Measurements from ENCODE around the gene CDK12. TPM values are rescaled to one million over a fixed set of nuclear protein-coding genes. Genes with fewer than 3 reads are reported as not detected.
A peak's percentile ranks its signal among the peaks of the same experiment; 100 is the strongest.
"Not testable (repeated sequence)": the region's sequence is repeated elsewhere in the genome, so short reads cannot be mapped to it uniquely, and the experiment has no call there.

The CDK12 gene
- total RNA-seq, 1 experiment from 2014 or later = 43.5 TPM

DNA sequence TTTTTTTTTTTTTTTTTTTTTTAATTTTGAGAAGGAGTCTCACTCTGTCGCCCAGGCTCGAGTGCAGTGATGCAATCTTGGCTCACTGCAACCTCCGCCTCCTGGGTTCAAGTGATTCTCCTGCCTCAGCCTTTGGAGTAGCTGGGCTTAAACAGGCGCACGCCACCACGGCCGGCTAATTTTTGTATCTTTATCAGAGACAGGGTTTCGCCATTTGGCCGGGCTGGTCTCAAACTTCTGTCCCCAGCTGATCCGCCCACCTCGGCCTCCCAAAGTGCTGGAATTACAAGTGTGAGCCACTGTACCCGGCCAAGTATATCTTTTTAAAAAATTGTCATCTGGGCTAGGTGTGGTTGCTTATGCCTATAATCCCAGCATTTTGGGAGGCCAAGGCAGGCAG lies 35.6 kb downstream of the CDK12 start:
- DNase-seq (ENCODE audit: low read depth) = not testable (repeated sequence)

DNA sequence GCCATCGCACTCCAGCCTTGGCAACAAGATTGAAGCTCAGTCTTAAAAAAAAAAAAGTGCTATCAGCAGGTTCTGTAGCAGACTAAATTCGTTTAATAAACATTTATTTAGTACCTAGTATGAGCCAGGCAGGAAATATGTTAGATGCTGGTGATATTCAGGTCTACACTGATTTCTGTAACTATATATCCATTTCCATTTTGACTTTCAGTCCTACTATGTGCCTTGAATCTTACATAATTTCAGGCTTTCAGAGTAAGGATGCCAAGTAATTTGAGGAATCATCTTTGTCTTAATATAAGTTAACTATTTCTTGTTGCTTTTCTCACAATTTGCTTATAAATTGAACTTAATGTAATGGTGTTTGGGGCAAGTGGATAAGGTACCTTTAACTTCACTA lies 46.2 kb downstream of the CDK12 start:
- no peak for DNase-seq (ENCODE audit: low read depth)

DNA sequence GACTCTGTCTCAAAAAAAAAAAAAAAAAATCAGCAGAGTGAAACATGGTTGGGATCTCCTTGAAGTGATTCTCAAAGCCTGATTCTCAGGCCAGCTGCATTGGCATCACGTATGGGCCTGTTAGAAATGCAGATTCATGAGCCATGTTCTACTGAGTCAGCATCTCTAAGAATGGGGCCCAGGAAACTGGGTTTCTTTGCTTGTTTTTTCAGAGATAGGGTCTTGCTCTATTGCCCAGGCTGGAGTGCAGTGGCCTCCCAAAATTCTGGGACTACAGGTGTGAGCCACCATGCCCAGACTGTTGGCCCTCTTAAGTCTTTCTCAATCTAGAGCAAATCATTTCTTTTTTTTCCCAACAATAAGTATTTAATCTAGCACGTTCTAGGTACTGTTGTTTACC lies 47.7 kb downstream of the CDK12 start:
- no peak for DNase-seq (ENCODE audit: low read depth)

DNA sequence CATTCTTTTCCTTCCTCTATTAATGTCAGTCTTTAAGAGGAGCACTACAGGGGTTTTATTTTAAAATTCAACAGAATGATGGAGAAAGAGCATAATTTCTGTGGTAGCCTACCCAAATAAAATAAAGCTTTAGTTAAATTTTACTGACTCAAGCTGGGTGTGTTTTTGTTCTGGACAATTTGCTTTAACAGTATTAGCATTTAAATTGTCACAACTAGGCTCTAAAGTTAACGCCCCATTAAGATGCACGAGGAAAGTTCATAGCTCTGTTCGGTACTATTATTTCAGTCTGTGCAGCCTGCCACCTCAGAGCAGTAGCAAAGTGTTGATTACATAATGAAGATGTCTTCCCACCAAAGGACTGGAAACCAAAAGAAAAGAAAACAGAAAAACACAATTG lies 52.0 kb downstream of the CDK12 start:
- no peak for DNase-seq (ENCODE audit: low read depth)

DNA sequence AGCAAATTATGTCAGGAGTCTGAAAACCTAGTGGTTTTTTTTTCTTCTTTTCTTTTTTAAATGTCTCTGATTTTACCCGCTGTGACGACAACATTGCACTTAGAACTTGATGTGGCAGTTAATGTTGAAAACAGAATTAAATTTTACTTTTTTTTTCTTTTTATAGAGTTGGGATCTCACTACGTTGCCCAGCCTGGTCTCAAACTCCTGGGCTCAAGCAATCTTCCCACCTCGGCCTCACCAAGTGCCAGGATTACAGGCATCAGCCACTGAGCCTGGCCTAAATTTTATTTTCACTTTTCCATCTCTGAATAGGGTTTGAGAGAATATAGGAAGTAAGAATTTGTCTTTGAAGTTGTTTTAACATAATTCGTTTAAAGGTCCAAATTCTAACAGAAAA lies 52.6 kb downstream of the CDK12 start:
- no peak for DNase-seq (ENCODE audit: low read depth)

DNA sequence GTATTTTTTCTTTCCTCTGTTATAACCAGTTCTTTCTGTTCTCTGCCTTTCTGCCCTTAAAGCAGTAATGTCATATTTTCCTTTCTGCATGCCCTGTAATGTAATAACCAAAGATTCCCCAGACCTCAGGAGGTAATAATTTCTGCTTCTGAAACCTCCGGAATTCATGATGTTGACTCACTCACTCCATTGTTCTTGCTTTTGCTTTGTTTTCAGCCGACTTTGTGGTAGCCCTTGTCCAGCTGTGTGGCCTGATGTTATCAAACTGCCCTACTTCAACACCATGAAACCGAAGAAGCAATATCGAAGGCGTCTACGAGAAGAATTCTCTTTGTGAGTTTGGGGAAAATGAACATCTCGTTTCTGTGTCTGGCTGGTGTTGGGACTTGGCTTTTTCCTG lies 55.9 kb downstream of the CDK12 start:
- peak; percentile 32 for DNase-seq (ENCODE audit: low read depth)

DNA sequence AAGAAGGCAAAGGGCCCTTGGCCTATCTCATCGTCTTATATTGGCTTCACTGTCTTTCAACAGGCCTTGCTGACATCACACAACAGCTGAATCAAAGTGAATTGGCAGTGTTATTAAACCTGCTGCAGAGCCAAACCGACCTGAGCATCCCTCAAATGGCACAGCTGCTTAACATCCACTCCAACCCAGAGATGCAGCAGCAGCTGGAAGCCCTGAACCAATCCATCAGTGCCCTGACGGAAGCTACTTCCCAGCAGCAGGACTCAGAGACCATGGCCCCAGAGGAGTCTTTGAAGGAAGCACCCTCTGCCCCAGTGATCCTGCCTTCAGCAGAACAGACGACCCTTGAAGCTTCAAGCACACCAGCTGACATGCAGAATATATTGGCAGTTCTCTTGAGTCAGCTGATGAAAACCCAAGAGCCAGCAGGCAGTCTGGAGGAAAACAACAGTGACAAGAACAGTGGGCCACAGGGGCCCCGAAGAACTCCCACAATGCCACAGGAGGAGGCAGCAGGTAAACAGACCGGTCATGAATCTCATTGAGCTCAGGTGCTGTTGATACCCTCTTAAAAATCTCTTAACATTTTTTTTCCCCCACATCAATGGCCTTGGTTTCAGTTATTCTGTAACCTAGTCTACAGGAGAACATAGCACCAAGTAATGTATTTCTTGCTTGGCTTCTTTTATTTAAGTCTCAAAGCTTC lies 64.7 kb downstream of the CDK12 start:
- no peak for DNase-seq (ENCODE audit: low read depth)

DNA sequence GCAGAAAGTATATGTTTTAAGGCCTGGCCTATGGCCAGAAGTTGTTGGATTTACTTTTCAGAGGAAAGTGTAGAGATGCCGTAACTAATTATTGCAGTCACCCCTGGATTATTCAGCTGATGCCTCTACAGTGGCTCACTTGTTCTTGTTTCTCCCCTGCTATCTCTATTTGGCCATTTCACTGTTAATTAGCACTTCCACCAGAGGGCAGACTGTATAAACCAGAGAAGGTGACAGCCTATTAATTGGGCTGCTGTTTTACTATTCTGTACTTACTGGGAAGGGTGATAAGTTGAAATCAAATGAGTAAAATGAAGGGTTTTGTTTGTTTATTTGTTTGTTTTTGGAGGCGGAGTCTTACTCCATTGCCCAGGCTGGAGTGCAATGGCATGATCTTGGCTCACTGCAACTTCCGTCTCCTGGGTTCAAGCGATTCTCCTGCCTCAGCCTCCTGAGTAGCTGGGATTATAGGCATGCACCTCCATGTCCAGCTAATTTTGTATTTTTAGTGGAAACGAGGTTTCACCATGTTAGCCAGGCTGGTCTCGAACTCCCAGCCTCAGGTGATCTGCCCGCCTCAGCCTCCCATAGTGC lies 66.0 kb downstream of the CDK12 start:
- DNase-seq (ENCODE audit: low read depth) = peak; percentile 15

DNA sequence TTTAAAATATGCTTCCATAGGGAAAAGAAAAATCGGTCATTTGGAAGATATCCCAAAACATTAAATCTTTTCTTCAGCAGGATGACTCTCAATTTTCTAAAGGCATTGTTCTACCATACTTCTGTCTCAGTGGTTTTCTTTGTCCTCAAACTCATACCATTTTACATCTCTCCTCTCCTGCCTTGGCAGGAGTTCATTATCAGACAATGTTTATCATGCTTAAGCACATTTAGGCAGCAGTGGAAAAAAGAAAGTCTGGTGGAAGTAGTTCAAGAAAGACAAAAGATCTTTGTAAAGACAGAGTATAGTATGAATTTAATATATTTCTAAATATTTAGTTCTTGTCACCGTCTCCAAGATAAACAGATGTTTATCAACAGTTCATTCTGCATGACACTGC lies 68.2 kb downstream of the CDK12 start:
- DNase-seq (ENCODE audit: low read depth) = no peak

DNA sequence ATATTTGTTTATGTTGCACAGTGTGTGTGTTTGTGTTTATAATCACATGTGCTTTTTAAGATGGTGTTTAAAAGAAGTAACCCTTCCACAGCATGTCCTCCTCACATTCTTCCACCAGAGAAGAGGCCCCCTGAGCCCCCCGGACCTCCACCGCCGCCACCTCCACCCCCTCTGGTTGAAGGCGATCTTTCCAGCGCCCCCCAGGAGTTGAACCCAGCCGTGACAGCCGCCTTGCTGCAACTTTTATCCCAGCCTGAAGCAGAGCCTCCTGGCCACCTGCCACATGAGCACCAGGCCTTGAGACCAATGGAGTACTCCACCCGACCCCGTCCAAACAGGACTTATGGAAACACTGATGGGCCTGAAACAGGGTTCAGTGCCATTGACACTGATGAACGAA lies 69.2 kb downstream of the CDK12 start:
- no peak for DNase-seq (ENCODE audit: low read depth)

DNA sequence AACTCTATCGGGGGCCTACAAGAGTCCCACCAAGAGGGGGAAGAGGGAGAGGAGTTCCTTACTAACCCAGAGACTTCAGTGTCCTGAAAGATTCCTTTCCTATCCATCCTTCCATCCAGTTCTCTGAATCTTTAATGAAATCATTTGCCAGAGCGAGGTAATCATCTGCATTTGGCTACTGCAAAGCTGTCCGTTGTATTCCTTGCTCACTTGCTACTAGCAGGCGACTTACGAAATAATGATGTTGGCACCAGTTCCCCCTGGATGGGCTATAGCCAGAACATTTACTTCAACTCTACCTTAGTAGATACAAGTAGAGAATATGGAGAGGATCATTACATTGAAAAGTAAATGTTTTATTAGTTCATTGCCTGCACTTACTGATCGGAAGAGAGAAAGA lies 70.0 kb downstream of the CDK12 start:
- DNase-seq (ENCODE audit: low read depth) = no peak

DNA sequence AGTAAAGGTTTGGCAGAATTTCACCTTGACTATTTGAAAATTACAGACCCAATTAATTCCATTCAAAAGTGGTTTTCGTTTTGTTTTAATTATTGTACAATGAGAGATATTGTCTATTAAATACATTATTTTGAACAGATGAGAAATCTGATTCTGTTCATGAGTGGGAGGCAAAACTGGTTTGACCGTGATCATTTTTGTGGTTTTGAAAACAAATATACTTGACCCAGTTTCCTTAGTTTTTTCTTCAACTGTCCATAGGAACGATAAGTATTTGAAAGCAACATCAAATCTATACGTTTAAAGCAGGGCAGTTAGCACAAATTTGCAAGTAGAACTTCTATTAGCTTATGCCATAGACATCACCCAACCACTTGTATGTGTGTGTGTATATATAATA lies 72.6 kb downstream of the CDK12 start:
- DNase-seq (ENCODE audit: low read depth) = no peak

DNA sequence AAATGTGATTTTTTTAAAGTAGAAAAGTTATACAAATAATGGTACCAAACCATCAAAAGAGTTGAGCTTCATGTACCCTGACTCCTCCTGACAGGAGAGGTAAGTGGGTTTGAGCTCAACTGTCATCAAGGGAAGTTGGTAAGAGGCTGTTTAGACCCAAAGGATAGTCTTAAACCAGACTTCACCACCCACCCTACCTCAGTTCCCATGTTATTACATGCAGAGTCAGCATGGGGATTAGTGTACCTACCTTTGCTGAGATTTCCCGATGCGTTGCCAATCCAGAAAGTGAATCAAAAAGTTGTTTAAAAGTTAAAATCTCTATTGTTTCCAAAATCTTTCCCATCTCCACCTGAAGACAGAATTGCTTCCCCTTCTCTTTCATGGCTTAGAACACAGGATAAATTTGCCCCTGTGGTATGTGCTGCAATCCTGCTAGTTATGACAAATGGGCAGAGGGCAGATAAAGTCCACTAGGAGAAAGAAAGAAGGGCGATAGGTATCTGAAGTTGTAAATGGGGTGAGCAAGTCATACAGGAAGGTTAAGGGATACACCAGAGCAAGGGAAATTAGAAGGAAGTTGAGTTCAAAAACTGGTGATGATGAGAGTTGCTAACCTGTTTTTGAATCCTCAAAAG lies 73.6 kb downstream of the CDK12 start:
- DNase-seq (ENCODE audit: low read depth) = no peak

DNA sequence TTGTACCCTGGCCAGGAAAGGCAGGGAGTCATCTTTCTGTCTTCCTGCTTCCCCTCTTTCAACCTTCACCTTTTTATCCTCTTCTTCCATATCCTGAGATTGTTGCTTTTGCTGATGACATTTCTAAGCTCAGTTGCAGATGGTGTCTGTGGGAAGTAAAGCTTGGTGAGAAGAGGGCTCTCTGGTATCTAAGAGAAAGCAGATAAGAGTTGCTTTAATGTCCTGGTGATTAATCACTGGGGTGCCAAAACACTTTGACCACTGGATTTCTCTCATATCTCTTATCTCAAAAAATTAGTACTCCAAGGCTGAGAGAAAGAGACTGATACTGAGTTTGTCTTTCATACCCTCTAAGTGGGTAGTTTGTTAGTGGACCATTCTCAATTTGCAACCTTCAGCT lies 75.2 kb downstream of the CDK12 start:
- no peak for DNase-seq (ENCODE audit: low read depth)

DNA sequence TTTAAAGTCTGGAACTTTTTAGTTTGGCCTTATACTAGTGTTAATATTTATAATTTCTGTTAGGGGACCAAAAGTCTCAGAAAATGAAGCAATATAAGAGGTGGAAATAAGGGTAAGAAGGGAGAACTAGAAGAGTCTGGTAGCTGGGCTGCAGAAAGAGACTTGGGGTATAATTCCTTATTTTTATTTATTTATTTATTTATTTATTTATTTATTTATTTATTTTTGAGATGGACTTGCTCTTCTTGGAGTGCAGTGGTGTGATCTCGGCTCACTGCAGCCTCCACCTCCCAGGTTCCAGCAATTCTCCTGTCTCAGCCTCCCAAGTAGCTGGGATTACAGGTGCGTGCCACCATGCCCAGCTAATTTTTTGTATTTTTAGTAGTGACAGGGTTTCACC lies 76.1 kb downstream of the CDK12 start:
- not testable (repeated sequence) for DNase-seq (ENCODE audit: low read depth)

DNA sequence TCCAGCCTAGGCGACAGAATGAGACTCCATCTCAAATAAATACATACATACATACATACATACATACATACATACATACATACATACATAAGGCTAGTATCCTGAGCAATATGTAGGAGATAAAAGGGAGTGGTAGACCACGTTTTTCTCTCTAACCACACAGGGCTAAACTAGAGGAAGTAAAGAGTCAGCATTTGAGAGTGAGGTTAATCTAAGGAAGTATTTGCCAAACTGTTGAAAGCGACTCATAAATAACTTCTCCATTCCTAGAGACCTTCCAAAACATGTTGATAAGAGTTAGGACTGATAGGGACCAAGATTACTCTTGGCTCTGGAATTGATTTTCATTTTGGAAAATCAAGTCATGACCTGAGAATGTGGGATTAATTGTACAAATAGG lies 77.6 kb downstream of the CDK12 start:
- DNase-seq (ENCODE audit: low read depth) = no peak

DNA sequence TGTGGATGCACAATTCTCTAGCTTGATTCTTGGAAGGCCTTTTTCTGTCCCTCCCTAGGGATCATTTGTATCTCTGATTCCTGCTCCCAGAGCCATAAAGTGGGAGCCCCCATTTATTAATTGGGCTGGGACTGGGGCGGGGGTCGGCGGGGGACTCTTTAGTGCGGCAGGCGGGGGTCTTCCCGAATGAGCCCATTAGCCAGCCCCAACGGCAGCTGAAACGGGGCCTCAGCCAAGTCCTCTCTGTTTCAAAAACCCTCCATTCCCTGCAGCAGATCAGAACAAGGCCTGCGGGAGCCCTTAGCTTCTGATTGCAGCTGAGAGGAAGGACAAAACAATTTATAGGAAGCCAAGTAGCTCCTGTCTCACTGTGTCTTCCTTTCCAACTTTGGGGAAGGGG lies 79.3 kb downstream of the CDK12 start:
- DNase-seq (ENCODE audit: low read depth) = no peak

DNA sequence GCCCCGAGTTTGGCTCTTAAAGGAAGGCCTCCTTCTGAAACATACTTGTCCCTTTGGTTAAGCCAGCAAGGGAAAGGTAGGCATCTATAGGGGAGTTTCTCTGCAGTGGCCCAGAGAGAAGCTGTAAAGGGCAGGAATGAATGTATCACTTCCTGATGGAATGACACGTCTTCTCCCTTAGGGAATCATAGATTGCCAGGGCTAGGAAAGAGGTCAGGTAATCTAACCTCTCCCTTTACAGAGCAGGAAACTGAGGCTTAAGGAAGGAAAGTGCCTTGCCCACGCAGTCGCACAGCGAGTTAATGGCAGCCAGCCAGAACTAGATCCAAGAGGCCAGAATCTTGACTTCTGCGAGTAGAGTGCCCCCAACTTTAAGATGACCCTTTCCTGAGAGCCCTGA lies 80.4 kb downstream of the CDK12 start:
- DNase-seq (ENCODE audit: low read depth) = no peak

DNA sequence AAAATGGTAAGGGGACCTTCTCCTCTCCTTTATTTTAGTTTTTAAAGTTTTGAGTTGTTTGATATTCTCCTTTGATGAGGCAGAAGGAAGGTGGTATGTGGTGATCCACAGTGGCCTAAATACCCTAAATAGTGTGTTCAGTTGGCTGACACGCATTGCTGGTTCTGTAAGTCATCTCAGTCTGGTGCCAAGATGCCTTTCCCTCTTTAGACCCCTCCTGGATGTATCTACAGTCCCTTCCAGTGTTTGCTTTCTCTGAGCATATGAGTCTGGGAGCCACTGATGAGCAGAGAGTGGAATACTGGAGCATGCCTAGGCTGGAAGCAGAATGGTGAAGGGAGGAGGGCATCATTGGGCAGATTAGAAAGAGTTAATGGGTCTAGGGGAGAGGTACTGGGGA lies 81.9 kb downstream of the CDK12 start:
- no peak for DNase-seq (ENCODE audit: low read depth)

DNA sequence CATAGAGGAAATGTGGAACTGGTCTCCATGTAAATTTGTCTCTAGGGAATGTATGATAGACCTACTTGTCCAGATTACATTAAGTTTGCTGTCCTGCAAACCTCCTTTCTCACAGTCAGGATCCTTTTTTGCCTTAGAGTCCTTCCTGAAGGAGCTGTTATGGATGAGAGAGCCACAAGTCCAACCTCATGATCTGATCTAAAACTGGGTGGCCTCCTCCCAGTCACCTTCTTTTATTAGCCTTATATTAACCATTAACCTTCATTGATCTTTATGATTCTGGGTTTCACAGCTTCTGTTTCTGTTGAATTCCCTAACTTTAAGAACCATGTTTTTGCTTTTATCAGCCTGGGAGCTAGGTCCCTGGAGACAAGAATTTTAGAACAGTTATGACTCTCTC lies 82.4 kb downstream of the CDK12 start:
- no peak for DNase-seq (ENCODE audit: low read depth)

DNA sequence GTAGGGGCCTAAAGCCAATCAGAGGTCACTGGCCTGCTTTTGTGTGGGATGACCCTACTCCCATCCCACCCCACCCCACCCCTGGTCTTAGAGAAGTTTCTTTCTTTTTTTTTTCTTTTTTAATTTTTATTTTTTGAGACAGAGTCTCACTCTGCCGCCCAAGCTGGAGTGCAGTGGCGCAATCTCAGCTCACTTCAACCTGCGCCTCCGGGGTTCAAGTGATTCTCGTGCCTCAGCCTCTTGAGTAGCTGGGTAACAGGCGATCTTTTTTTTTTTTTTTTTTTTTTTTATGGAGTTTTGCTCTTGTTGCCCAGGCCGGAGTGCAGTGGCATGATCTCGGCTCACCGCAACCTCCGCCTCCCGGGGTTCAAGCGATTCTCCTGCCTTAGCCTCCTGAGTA lies 83.1 kb downstream of the CDK12 start:
- DNase-seq (ENCODE audit: low read depth) = not testable (repeated sequence)

DNA sequence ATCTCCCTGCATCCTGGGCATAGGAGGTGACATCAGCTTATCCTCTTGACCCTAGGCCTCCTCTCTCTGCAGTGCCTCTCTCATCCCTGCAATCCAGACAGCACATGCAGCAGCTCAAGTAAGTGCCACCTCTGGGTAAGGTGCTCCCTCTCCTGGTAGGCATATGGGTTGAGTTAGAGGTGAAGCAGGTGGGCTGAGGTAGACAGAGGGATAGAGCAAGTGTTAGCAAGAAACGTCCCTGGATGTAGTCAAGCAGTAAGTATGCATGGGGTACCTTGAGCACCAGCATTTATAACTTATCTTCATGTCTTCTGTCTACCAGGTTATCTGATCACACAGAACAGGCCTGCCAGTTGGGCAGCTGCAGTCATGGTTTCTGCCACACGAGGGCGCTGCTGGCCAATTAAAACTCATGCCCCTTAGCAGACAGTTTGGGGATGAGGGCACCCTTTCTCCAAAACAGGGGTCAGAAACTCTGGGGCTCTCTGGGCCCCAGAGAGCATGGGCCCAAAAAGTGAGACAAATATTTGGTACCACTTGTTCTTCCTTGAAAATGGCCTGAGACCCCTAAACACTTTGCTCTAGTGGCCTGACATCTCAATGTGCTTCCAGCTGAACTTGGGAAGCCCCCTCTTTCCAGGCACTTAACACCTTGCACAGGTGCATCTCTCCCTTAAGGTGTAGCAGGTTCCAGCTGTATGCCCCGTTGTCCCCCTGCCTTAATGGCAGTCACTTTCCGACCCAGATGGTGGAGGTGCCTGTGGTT lies 86.6 kb downstream of the CDK12 start:
- DNase-seq (ENCODE audit: low read depth) = peak; percentile 49

Measured in HT1080 (cell line).